ENCODE data around the gene CDON.

The CDON gene

GRCh38 chr11:125935056-125935455 is 127.6 kb downstream of the CDON start:
- Histone ChIP-seq H3K9me3 (ENCODE audit: insufficient read depth, low read depth, low read length) (no peaks in the 10 kb centered on the region), H3K4me3 (ENCODE audit: low read depth, low read length) (no peak overlapping the region), H3K4me2 (ENCODE audit: low read length) (no peak overlapping the region), H3K79me2 (ENCODE audit: control insufficient read depth, insufficient read depth, low read length, poor library complexity) (no peaks in the 10 kb centered on the region), H3K14ac (ENCODE audit: low read length) (no peak overlapping the region), H3K79me1 (ENCODE audit: low read length) (no peaks in the 10 kb centered on the region), H4K12ac (ENCODE audit: low read depth, low read length) (no peak overlapping the region), H4K8ac (ENCODE audit: low read depth, low read length) (no peak overlapping the region), H3K27me3 (ENCODE audit: insufficient read depth, low read length) (no peaks in the 10 kb centered on the region), H2AFZ (ENCODE audit: insufficient read depth, low read length, poor library complexity) (no peak overlapping the region), H3K4ac (ENCODE audit: low read depth, low read length) (no peak overlapping the region), H2BK120ac (ENCODE audit: insufficient read depth, low read length, poor library complexity) (no peak overlapping the region), H3K27ac (ENCODE audit: low read depth, low read length) (no peak overlapping the region), H2BK5ac (ENCODE audit: low read depth, low read length, poor library complexity) (no peak overlapping the region), H3K18ac (ENCODE audit: low read length) (no peak overlapping the region), H3K36me3 (ENCODE audit: control insufficient read depth in 1 of 2, insufficient read depth in 2 of 2, low read length in 2 of 2) (no peaks in the 10 kb centered on the region), H2BK12ac (ENCODE audit: low read length) (no peak overlapping the region), H3K4me1 (ENCODE audit: control insufficient read depth in 1 of 2, insufficient read depth in 2 of 2, low read length in 2 of 2) (peaks cover 2 to 5% of the 10 kb centered on the region in 2 experiments), H3K23ac (ENCODE audit: low read length) (no peak overlapping the region), H2AK5ac (ENCODE audit: low read length) (no peak overlapping the region), H4K91ac (ENCODE audit: low read depth, low read length) (no peak overlapping the region), H3K9ac (ENCODE audit: low read length) (no peak overlapping the region)
- WGBS (ENCODE audit: extremely low coverage, insufficient coverage, insufficient read length), result no CpG with 5 or more reads among the region's 2 CpGs
- no peak for DNase-seq

DNA sequence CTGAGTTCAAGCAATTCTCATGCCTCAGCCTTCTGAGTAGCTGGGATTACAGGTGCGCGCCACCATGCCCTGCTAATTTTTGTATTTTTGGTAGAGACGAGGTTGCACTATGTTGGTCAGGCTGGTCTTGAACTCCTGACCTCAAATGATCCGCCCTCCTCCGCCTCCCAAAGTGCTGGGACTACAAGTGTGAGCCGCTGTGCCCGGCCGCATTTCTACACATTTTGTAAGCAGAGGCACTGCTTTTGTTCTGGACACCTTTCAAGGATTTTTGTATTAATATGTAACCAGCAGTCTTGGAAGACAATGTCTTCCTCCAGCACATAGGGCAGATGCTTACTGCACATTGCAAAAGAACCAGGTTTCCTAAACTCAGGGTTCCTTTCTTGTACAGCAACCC is 128.2 kb downstream of the CDON start:
- Histone ChIP-seq H2AK5ac (ENCODE audit: low read length) (no peak overlapping the region), H3K9ac (ENCODE audit: low read length) (no peak overlapping the region), H2BK120ac (ENCODE audit: insufficient read depth, low read length, poor library complexity) (no peak overlapping the region), H2AFZ (ENCODE audit: insufficient read depth, low read length, poor library complexity) (no peak overlapping the region), H3K4me1 (ENCODE audit: control insufficient read depth in 1 of 2, insufficient read depth in 2 of 2, low read length in 2 of 2) (peaks cover 2 to 5% of the 10 kb centered on the region in 2 experiments), H2BK12ac (ENCODE audit: low read length) (no peak overlapping the region), H2BK5ac (ENCODE audit: low read depth, low read length, poor library complexity) (no peak overlapping the region), H4K8ac (ENCODE audit: low read depth, low read length) (no peak overlapping the region), H3K27me3 (ENCODE audit: insufficient read depth, low read length) (no peaks in the 10 kb centered on the region), H4K12ac (ENCODE audit: low read depth, low read length) (no peak overlapping the region), H3K4me3 (ENCODE audit: low read depth, low read length) (no peak overlapping the region), H3K4ac (ENCODE audit: low read depth, low read length) (no peak overlapping the region), H3K36me3 (ENCODE audit: control insufficient read depth in 1 of 2, insufficient read depth in 2 of 2, low read length in 2 of 2) (no peaks in the 10 kb centered on the region), H3K9me3 (ENCODE audit: insufficient read depth, low read depth, low read length) (no peaks in the 10 kb centered on the region), H3K79me1 (ENCODE audit: low read length) (no peaks in the 10 kb centered on the region), H3K18ac (ENCODE audit: low read length) (no peak overlapping the region), H3K4me2 (ENCODE audit: low read length) (no peak overlapping the region), H3K23ac (ENCODE audit: low read length) (no peak overlapping the region), H3K14ac (ENCODE audit: low read length) (no peak overlapping the region), H3K79me2 (ENCODE audit: control insufficient read depth, insufficient read depth, low read length, poor library complexity) (no peaks in the 10 kb centered on the region), H4K91ac (ENCODE audit: low read depth, low read length) (no peak overlapping the region), H3K27ac (ENCODE audit: low read depth, low read length) (no peak overlapping the region)
- no peak for DNase-seq
- no CpG with 5 or more reads among the region's 8 CpGs for WGBS (ENCODE audit: extremely low coverage, insufficient coverage, insufficient read length)

- H3K18ac ChIP-seq (ENCODE audit: low read length), result no peak overlapping the region
- no peak overlapping the region for H3K23ac ChIP-seq (ENCODE audit: low read length)
- no peak overlapping the region for H2BK120ac ChIP-seq (ENCODE audit: insufficient read depth, low read length, poor library complexity)
- no peak overlapping the region for H3K4me2 ChIP-seq (ENCODE audit: low read length)
- no peak overlapping the region for H3K9ac ChIP-seq (ENCODE audit: low read length)
- H3K4ac ChIP-seq (ENCODE audit: low read depth, low read length), result no peak overlapping the region
- H3K79me2 ChIP-seq (ENCODE audit: control insufficient read depth, insufficient read depth, low read length, poor library complexity), result no peaks in the 10 kb centered on the region
- no peak overlapping the region for H4K12ac ChIP-seq (ENCODE audit: low read depth, low read length)
- no peak overlapping the region for H2AFZ ChIP-seq (ENCODE audit: insufficient read depth, low read length, poor library complexity)
- H4K91ac ChIP-seq (ENCODE audit: low read depth, low read length), result no peak overlapping the region
- no peak overlapping the region for H3K27ac ChIP-seq (ENCODE audit: low read depth, low read length)
- H3K9me3 ChIP-seq (ENCODE audit: insufficient read depth, low read depth, low read length), result no peaks in the 10 kb centered on the region
- DNase-seq, result no peak
- H2AK5ac ChIP-seq (ENCODE audit: low read length), result no peak overlapping the region
- no peak overlapping the region for H2BK5ac ChIP-seq (ENCODE audit: low read depth, low read length, poor library complexity)
- H3K79me1 ChIP-seq (ENCODE audit: low read length), result no peaks in the 10 kb centered on the region
- no peaks in the 10 kb centered on the region for H3K4me1 ChIP-seq (ENCODE audit: control insufficient read depth in 1 of 2, insufficient read depth in 2 of 2, low read length in 2 of 2)
- no peak overlapping the region for H3K4me3 ChIP-seq (ENCODE audit: low read depth, low read length)
- H3K27me3 ChIP-seq (ENCODE audit: insufficient read depth, low read length), result no peaks in the 10 kb centered on the region
- H2BK12ac ChIP-seq (ENCODE audit: low read length), result no peak overlapping the region
- no peak overlapping the region for H4K8ac ChIP-seq (ENCODE audit: low read depth, low read length)
- no peak overlapping the region for H3K14ac ChIP-seq (ENCODE audit: low read length)
- WGBS (ENCODE audit: extremely low coverage, insufficient coverage, insufficient read length), result no CpG with 5 or more reads among the region's 12 CpGs
- H3K36me3 ChIP-seq (ENCODE audit: control insufficient read depth in 1 of 2, insufficient read depth in 2 of 2, low read length in 2 of 2), result no peaks in the 10 kb centered on the region
These were observed 129.4 kb downstream of the CDON start for GRCh38 chr11:125933030-125933813.

GRCh38 chr11:125932301-125932700 is 130.4 kb downstream of the CDON start:
- H3K23ac ChIP-seq (ENCODE audit: low read length), result no peak overlapping the region
- no peaks in the 10 kb centered on the region for H3K79me2 ChIP-seq (ENCODE audit: control insufficient read depth, insufficient read depth, low read length, poor library complexity)
- no CpG with 5 or more reads among the region's 9 CpGs for WGBS (ENCODE audit: extremely low coverage, insufficient coverage, insufficient read length)
- H4K8ac ChIP-seq (ENCODE audit: low read depth, low read length), result no peak overlapping the region
- H2BK12ac ChIP-seq (ENCODE audit: low read length), result no peak overlapping the region
- H3K9ac ChIP-seq (ENCODE audit: low read length), result no peak overlapping the region
- H3K9me3 ChIP-seq (ENCODE audit: insufficient read depth, low read depth, low read length), result no peaks in the 10 kb centered on the region
- no peak overlapping the region for H4K12ac ChIP-seq (ENCODE audit: low read depth, low read length)
- H3K4ac ChIP-seq (ENCODE audit: low read depth, low read length), result no peak overlapping the region
- H3K18ac ChIP-seq (ENCODE audit: low read length), result no peak overlapping the region
- no peak overlapping the region for H4K91ac ChIP-seq (ENCODE audit: low read depth, low read length)
- no peak overlapping the region for H3K14ac ChIP-seq (ENCODE audit: low read length)
- DNase-seq, result no peak
- H3K36me3 ChIP-seq (ENCODE audit: control insufficient read depth in 1 of 2, insufficient read depth in 2 of 2, low read length in 2 of 2), result no peaks in the 10 kb centered on the region
- no peak overlapping the region for H2AK5ac ChIP-seq (ENCODE audit: low read length)
- no peaks in the 10 kb centered on the region for H3K27me3 ChIP-seq (ENCODE audit: insufficient read depth, low read length)
- H3K4me3 ChIP-seq (ENCODE audit: low read depth, low read length), result no peak overlapping the region
- H3K4me2 ChIP-seq (ENCODE audit: low read length), result no peak overlapping the region
- no peak overlapping the region for H3K27ac ChIP-seq (ENCODE audit: low read depth, low read length)
- H2BK120ac ChIP-seq (ENCODE audit: insufficient read depth, low read length, poor library complexity), result no peak overlapping the region
- H3K4me1 ChIP-seq (ENCODE audit: control insufficient read depth in 1 of 2, insufficient read depth in 2 of 2, low read length in 2 of 2), result no peaks in the 10 kb centered on the region
- no peaks in the 10 kb centered on the region for H3K79me1 ChIP-seq (ENCODE audit: low read length)
- no peak overlapping the region for H2BK5ac ChIP-seq (ENCODE audit: low read depth, low read length, poor library complexity)
- H2AFZ ChIP-seq (ENCODE audit: insufficient read depth, low read length, poor library complexity), result no peak overlapping the region
